Measurements from ENCODE around the gene PGAM1. TPM values are rescaled to one million over a fixed set of nuclear protein-coding genes. Genes with fewer than 3 reads are reported as not detected.

Gene PGAM1
- total and polyA plus RNA-seq, 2 of the 13 experiments (the other 11 are each of a cell fraction or from before 2014, with no cell fraction given) = 354 to 483 TPM

DNA sequence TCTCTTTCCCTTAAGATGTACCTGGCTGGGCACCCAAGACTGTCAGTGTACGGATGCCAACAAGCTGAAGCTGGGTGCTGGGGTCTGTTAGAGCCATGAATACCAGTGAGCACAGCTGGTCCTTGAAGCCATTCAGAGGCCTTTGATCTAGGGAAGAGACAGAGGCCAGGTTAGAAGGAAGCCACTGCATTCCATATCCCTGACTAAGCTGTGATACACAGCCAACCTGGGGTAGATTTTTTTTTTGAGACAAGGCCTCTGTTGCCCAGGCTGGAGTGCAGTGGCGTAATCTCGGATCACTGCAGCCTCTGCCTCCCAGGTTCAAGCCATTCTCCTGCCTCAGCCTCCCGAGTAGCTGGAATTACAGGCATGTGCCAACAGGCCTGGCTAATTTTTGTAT is 40.8 kb downstream of the PGAM1 start (continued):
- TF ChIP-seq MAFK (conservative IDR thresholded peaks at IDR 0.05 in 1 of 2, IDR thresholded peaks at IDR 0.05 in 1 of 2; ENCODE audit: low read length in 2 of 2) (no peak), ZNF777 (CRISPR knock-in tag; IDR thresholded peaks at IDR 0.05) (no peak), NFKBIZ (CRISPR knock-in tag; IDR thresholded peaks at IDR 0.05) (no peak), ZSCAN31 (CRISPR knock-in tag; IDR thresholded peaks at IDR 0.05; ENCODE audit: low read depth) (no peak), SNAPC2 (CRISPR knock-in tag; IDR thresholded peaks at IDR 0.05) (no peak), CHCHD3 (CRISPR knock-in tag; IDR thresholded peaks at IDR 0.05) (no peak), PRMT3 (CRISPR knock-in tag; IDR thresholded peaks at IDR 0.05; ENCODE audit: borderline replicate concordance, low read depth) (no peak), LCORL (IDR thresholded peaks at IDR 0.05) (no peak), LCORL (CRISPR knock-in tag; IDR thresholded peaks at IDR 0.05) (no peak), GATAD2A (CRISPR knock-in tag; IDR thresholded peaks at IDR 0.05) (no peak), TCF7 (IDR thresholded peaks at IDR 0.05; ENCODE audit: low read depth) (peak; percentile 35; the same call in 1 of the 2 replicates), ZNF776 (CRISPR knock-in tag; IDR thresholded peaks at IDR 0.05) (no peak), MTF1 (CRISPR knock-in tag; IDR thresholded peaks at IDR 0.05) (no peak), NFATC3 (CRISPR knock-in tag; IDR thresholded peaks at IDR 0.05) (no peak), ZNF3 (CRISPR knock-in tag; IDR thresholded peaks at IDR 0.05) (no peak), HIVEP1 (CRISPR knock-in tag; IDR thresholded peaks at IDR 0.05) (no peak)
- TF ChIP-seq, protein P1, sequence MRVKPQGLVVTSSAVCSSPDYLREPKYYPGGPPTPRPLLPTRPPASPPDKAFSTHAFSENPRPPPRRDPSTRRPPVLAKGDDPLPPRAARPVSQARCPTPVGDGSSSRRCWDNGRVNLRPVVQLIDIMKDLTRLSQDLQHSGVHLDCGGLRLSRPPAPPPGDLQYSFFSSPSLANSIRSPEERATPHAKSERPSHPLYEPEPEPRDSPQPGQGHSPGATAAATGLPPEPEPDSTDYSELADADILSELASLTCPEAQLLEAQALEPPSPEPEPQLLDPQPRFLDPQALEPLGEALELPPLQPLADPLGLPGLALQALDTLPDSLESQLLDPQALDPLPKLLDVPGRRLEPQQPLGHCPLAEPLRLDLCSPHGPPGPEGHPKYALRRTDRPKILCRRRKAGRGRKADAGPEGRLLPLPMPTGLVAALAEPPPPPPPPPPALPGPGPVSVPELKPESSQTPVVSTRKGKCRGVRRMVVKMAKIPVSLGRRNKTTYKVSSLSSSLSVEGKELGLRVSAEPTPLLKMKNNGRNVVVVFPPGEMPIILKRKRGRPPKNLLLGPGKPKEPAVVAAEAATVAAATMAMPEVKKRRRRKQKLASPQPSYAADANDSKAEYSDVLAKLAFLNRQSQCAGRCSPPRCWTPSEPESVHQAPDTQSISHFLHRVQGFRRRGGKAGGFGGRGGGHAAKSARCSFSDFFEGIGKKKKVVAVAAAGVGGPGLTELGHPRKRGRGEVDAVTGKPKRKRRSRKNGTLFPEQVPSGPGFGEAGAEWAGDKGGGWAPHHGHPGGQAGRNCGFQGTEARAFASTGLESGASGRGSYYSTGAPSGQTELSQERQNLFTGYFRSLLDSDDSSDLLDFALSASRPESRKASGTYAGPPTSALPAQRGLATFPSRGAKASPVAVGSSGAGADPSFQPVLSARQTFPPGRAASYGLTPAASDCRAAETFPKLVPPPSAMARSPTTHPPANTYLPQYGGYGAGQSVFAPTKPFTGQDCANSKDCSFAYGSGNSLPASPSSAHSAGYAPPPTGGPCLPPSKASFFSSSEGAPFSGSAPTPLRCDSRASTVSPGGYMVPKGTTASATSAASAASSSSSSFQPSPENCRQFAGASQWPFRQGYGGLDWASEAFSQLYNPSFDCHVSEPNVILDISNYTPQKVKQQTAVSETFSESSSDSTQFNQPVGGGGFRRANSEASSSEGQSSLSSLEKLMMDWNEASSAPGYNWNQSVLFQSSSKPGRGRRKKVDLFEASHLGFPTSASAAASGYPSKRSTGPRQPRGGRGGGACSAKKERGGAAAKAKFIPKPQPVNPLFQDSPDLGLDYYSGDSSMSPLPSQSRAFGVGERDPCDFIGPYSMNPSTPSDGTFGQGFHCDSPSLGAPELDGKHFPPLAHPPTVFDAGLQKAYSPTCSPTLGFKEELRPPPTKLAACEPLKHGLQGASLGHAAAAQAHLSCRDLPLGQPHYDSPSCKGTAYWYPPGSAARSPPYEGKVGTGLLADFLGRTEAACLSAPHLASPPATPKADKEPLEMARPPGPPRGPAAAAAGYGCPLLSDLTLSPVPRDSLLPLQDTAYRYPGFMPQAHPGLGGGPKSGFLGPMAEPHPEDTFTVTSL (CRISPR knock-in tag; IDR thresholded peaks at IDR 0.05; ENCODE audit: borderline replicate concordance) = no peak
- TF ChIP-seq, protein P2, sequence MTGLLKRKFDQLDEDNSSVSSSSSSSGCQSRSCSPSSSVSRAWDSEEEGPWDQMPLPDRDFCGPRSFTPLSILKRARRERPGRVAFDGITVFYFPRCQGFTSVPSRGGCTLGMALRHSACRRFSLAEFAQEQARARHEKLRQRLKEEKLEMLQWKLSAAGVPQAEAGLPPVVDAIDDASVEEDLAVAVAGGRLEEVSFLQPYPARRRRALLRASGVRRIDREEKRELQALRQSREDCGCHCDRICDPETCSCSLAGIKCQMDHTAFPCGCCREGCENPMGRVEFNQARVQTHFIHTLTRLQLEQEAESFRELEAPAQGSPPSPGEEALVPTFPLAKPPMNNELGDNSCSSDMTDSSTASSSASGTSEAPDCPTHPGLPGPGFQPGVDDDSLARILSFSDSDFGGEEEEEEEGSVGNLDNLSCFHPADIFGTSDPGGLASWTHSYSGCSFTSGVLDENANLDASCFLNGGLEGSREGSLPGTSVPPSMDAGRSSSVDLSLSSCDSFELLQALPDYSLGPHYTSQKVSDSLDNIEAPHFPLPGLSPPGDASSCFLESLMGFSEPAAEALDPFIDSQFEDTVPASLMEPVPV (CRISPR knock-in tag; IDR thresholded peaks at IDR 0.05) = no peak
- TF ChIP-seq, protein P3, sequence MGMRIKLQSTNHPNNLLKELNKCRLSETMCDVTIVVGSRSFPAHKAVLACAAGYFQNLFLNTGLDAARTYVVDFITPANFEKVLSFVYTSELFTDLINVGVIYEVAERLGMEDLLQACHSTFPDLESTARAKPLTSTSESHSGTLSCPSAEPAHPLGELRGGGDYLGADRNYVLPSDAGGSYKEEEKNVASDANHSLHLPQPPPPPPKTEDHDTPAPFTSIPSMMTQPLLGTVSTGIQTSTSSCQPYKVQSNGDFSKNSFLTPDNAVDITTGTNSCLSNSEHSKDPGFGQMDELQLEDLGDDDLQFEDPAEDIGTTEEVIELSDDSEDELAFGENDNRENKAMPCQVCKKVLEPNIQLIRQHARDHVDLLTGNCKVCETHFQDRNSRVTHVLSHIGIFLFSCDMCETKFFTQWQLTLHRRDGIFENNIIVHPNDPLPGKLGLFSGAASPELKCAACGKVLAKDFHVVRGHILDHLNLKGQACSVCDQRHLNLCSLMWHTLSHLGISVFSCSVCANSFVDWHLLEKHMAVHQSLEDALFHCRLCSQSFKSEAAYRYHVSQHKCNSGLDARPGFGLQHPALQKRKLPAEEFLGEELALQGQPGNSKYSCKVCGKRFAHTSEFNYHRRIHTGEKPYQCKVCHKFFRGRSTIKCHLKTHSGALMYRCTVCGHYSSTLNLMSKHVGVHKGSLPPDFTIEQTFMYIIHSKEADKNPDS (CRISPR knock-in tag; IDR thresholded peaks at IDR 0.05) = no peak
- TF ChIP-seq, protein P4, sequence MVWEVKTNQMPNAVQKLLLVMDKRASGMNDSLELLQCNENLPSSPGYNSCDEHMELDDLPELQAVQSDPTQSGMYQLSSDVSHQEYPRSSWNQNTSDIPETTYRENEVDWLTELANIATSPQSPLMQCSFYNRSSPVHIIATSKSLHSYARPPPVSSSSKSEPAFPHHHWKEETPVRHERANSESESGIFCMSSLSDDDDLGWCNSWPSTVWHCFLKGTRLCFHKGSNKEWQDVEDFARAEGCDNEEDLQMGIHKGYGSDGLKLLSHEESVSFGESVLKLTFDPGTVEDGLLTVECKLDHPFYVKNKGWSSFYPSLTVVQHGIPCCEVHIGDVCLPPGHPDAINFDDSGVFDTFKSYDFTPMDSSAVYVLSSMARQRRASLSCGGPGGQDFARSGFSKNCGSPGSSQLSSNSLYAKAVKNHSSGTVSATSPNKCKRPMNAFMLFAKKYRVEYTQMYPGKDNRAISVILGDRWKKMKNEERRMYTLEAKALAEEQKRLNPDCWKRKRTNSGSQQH (CRISPR knock-in tag; IDR thresholded peaks at IDR 0.05; ENCODE audit: low read depth) = no peak

All from HepG2 (cell line).